PC-9 (cell line): ENCODE results near the gene VPS4A. TPM values are rescaled to one million over a fixed set of nuclear protein-coding genes. Genes with fewer than 3 reads are reported as not detected.

Experiments used
- BruUV-seq: library from RNA; stranded (reverse); fragments of 400-500 nt; replicated peaks from 2 replicates; lab custom pipeline; 2021; lab: Mats Ljungman, UMichigan
- CTCF ChIA-PET: fragments of 300-600 bp; sonication (Branson Sonifier 250); formaldehyde crosslinking; loops from one replicate; lab custom pipeline; 2022; ENCODE audit warnings: antibody characterized with exemption; lab: Charles Lee
- POLR2A ChIA-PET: fragments of 300-600 bp; sonication (Branson Sonifier 250); formaldehyde crosslinking; loops from one replicate; lab custom pipeline; 2022; ENCODE audit warnings: antibody characterized with exemption; ENCODE audit not compliant: unreplicated experiment; lab: Charles Lee
- DNase-seq, 2 experiments: peaks; one replicate each; pipeline versions ENCODE4 v3.0.0 to v3.0.0-alpha.2; 2015 to 2022; ENCODE audit warnings: mixed read lengths in 1 of 2
- H2AFZ ChIP-seq: fragments of 200-600 bp; sonication (generic); 2 replicates; pipeline ENCODE4 v1.8.1; 2017; ENCODE audit warnings: antibody characterized with exemption
- H3F3A ChIP-seq: fragments of 200-600 bp; sonication (generic); 2 replicates; pipeline ENCODE4 v1.8.1; 2017; ENCODE audit warnings: antibody characterized with exemption, mild to moderate bottlenecking, low read depth; ENCODE audit not compliant: insufficient read depth
- H3K27ac ChIP-seq: fragments of 200-600 bp; sonication (generic); 2 replicates; pipeline ENCODE4 v1.6.1; 2016; ENCODE audit warnings: mixed run types
- H3K27me3 ChIP-seq: fragments of 200-600 bp; sonication (generic); 2 replicates; pipeline ENCODE4 v1.6.1; 2016; ENCODE audit warnings: low read depth, mixed run types; ENCODE audit not compliant: insufficient read depth
- H3K36me3 ChIP-seq: fragments of 200-600 bp; sonication (generic); 2 replicates; pipeline ENCODE4 v1.6.1; 2016; ENCODE audit warnings: low read depth, mixed run types
- H3K4me1 ChIP-seq: fragments of 200-600 bp; sonication (generic); replicated peaks from 2 replicates; pipeline ENCODE4 v1.6.1; 2016; ENCODE audit warnings: mixed run types; ENCODE audit not compliant: insufficient read depth
- H3K4me2 ChIP-seq: fragments of 200-600 bp; sonication (generic); 2 replicates; pipeline ENCODE4 v1.6.1; 2017; ENCODE audit warnings: mixed run types
- H3K4me3 ChIP-seq: fragments of 200-600 bp; sonication (generic); 2 replicates; pipeline ENCODE4 v1.6.1; 2016; ENCODE audit warnings: mixed run types
- H3K79me2 ChIP-seq: fragments of 200-600 bp; sonication (generic); 2 replicates; pipeline ENCODE4 v1.6.1; 2017; ENCODE audit warnings: low read depth, mixed run types
- H3K9me2 ChIP-seq: fragments of 200-600 bp; sonication (generic); 2 replicates; pipeline ENCODE4 v1.8.1; 2017; ENCODE audit warnings: mild to moderate bottlenecking; ENCODE audit not compliant: insufficient read depth
- H3K9me3 ChIP-seq: fragments of 200-600 bp; sonication (generic); 2 replicates; pipeline ENCODE4 v1.8.1; 2016; ENCODE audit warnings: low read depth; ENCODE audit not compliant: insufficient read depth
- H4K20me1 ChIP-seq: fragments of 200-600 bp; sonication (generic); 2 replicates; pipeline ENCODE4 v1.8.1; 2017; ENCODE audit not compliant: insufficient read depth
- EZH2 ChIP-seq: fragments of 200-600 bp; sonication (generic); IDR thresholded peaks from 2 replicates; pipeline ENCODE4 v1.8.0; 2017; ENCODE audit warnings: antibody characterized with exemption, low read depth
- intact Hi-C: fragments of 100-400 bp; cut with micrococcal nuclease; formaldehyde crosslinking; loops from one replicate; pipeline ENCODE4 v1.10.0; 2022; ENCODE audit not compliant: unreplicated experiment
- total RNA-seq: library from RNA; stranded (reverse); gene quantifications from 2 replicates; pipeline ENCODE4 v1.2.3, GENCODE V29; 2021
- TF ChIP-seq, protein P1 (sequence below): fragments of 200-600 bp; sonication (generic); conservative IDR thresholded peaks from 2 replicates; pipeline ENCODE4 v1.6.1; 2017; ENCODE audit warnings: mixed run types, antibody characterized with exemption, mild to moderate bottlenecking, moderate library complexity

Gene VPS4A
- total RNA-seq, 1 experiment from 2014 or later, result 26.7 TPM

GRCh38 chr16:69270395-69270794 is 40.8 kb upstream of the VPS4A start:
- TF ChIP-seq EZH2, result no peak
- TF ChIP-seq, protein P1, sequence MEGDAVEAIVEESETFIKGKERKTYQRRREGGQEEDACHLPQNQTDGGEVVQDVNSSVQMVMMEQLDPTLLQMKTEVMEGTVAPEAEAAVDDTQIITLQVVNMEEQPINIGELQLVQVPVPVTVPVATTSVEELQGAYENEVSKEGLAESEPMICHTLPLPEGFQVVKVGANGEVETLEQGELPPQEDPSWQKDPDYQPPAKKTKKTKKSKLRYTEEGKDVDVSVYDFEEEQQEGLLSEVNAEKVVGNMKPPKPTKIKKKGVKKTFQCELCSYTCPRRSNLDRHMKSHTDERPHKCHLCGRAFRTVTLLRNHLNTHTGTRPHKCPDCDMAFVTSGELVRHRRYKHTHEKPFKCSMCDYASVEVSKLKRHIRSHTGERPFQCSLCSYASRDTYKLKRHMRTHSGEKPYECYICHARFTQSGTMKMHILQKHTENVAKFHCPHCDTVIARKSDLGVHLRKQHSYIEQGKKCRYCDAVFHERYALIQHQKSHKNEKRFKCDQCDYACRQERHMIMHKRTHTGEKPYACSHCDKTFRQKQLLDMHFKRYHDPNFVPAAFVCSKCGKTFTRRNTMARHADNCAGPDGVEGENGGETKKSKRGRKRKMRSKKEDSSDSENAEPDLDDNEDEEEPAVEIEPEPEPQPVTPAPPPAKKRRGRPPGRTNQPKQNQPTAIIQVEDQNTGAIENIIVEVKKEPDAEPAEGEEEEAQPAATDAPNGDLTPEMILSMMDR, result no peak
- ChIA-PET POLR2A (no interaction called here), CTCF (no interaction called here)
- intact Hi-C loops, result no loop called here
- Histone ChIP-seq H3K9me2 (no peaks in the 10 kb centered on the region), H3K4me2 (no peak overlapping the region), H3K79me2 (no peaks in the 10 kb centered on the region), H3K27me3 (no peaks in the 10 kb centered on the region), H3K27ac (peak overlapping the region; percentile 19; the same call in 1 of the 2 replicates), H4K20me1 (no peaks in the 10 kb centered on the region), H3K9me3 (no peaks in the 10 kb centered on the region), H3F3A (peaks cover 2% of the 10 kb centered on the region; the same call in 1 of the 2 replicates), H2AFZ (no peak overlapping the region), H3K36me3 (peaks cover 2% of the 10 kb centered on the region; the same call in 1 of the 2 replicates), H3K4me1 (no peaks in the 10 kb centered on the region), H3K4me3 (no peak overlapping the region)
- no TSS peak for BruUV-seq
- no peak for DNase-seq

DNA sequence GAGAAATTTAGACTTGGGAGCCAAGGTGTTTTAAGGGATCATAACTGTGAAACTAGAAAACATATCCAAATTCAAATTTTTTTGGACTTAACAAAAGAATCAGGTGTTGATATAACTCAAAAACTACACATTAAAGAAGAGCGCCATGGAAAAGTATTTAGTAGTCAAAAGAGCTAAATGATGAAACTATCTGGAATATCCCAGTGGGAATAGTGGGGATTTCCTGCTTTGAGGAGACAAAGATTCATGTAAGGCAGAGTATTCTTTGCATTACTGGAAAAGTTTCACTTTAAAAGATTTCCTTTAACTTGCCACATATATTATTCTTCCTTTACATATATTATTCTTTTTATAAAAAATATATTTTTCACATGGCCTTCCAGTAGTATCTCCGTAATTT is 40.3 kb upstream of the VPS4A start:
- Histone ChIP-seq H3K27ac (0 out of 2 replicates have a peak overlapping the region, but pooled peaks have one; percentile 19), H3K9me3 (no peaks in the 10 kb centered on the region), H2AFZ (no peak overlapping the region), H3K36me3 (peaks cover 2% of the 10 kb centered on the region; the same call in 1 of the 2 replicates), H3K27me3 (no peaks in the 10 kb centered on the region), H3K4me1 (no peaks in the 10 kb centered on the region), H4K20me1 (no peaks in the 10 kb centered on the region), H3K4me3 (no peak overlapping the region), H3F3A (peaks cover 3% of the 10 kb centered on the region; the same call in 1 of the 2 replicates), H3K9me2 (no peaks in the 10 kb centered on the region), H3K4me2 (no peak overlapping the region), H3K79me2 (no peaks in the 10 kb centered on the region)
- no TSS peak for BruUV-seq
- CTCF ChIA-PET, result no interaction called here
- TF ChIP-seq EZH2, result no peak
- TF ChIP-seq, protein P1, result no peak
- no peak for DNase-seq
- POLR2A ChIA-PET, result no interaction called here
- intact Hi-C loops, result no loop called here

GRCh38 chr16:69273009-69273408 is 38.1 kb upstream of the VPS4A start:
- TF ChIP-seq EZH2, result no peak
- TF ChIP-seq, protein P1, result no peak
- Histone ChIP-seq H3K27me3 (no peaks in the 10 kb centered on the region), H3F3A (peaks cover 8% of the 10 kb centered on the region; the same call in 1 of the 2 replicates), H3K9me3 (no peaks in the 10 kb centered on the region), H3K36me3 (peaks cover 2% of the 10 kb centered on the region; the same call in 1 of the 2 replicates), H3K4me2 (no peak overlapping the region), H4K20me1 (no peaks in the 10 kb centered on the region), H2AFZ (no peak overlapping the region), H3K9me2 (no peaks in the 10 kb centered on the region), H3K79me2 (no peaks in the 10 kb centered on the region), H3K4me1 (no peaks in the 10 kb centered on the region), H3K4me3 (no peak overlapping the region), H3K27ac (no peak overlapping the region)
- POLR2A ChIA-PET, result no interaction called here
- intact Hi-C loops, result no loop called here
- DNase-seq, result no peak
- no TSS peak for BruUV-seq
- CTCF ChIA-PET, result no interaction called here
